Measurements from ENCODE around the gene MYH8. TPM values are rescaled to one million over a fixed set of nuclear protein-coding genes. Genes with fewer than 3 reads are reported as not detected.

MYH8 gene
- polyA plus RNA-seq, 1 donor from 2014 or later = 3.7 TPM

DNA sequence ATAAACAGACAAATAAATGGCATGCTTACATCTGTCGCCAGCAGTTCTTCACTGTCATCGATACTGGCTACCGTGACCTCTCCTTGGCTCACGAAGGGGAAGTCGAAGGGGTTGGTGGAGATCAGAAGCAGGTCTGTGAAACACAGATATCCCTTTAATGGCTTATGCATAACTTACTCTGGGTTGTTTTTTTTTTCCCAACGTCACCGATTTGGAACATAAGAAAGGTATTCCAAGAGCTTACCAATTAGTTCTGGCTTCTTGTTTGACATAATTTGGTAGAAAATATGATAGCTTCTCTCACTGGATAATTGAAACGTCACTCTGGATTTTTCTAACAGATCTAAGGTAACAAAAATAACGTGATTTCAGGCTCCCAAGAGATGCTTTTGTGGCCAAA lies 67.1 kb downstream of the MYH8 start:
- H3K4me3 ChIP-seq (ENCODE audit: low read length) = no peak overlapping the region
- no peak overlapping the region for H3K27ac ChIP-seq (ENCODE audit: low read length)
- H3K9me2 ChIP-seq (ENCODE audit: insufficient read depth, low read length) = no peaks in the 10 kb centered on the region
- H3K79me2 ChIP-seq (replicated peaks; ENCODE audit: insufficient read depth, low read length) = no peaks in the 10 kb centered on the region
- H3K4me2 ChIP-seq (ENCODE audit: low read length) = no peak overlapping the region
- no peak overlapping the region for H2AFZ ChIP-seq (ENCODE audit: low read depth, low read length)
- H3K9me3 ChIP-seq (ENCODE audit: low read length) = no peaks in the 10 kb centered on the region
- H3K27me3 ChIP-seq (ENCODE audit: insufficient read depth, low read depth, low read length) = no peaks in the 10 kb centered on the region
- no peak overlapping the region for H3K9ac ChIP-seq (ENCODE audit: low read length)
- no peaks in the 10 kb centered on the region for H3K36me3 ChIP-seq (ENCODE audit: insufficient read depth, low read length)
- TF ChIP-seq EZH2 (IDR thresholded peaks at IDR 0.05; ENCODE audit: borderline replicate concordance, insufficient read depth, low read length, poor library complexity, severe bottlenecking) (no peak), RAD21 (conservative IDR thresholded peaks at IDR 0.05) (no peak), MXI1 (conservative IDR thresholded peaks at IDR 0.05; ENCODE audit: poor library complexity, severe bottlenecking) (no peak), POLR2AphosphoS5 (IDR thresholded peaks at IDR 0.05) (no peak), TAF1 (IDR thresholded peaks at IDR 0.05; ENCODE audit: low read depth) (no peak), EP300 (conservative IDR thresholded peaks at IDR 0.05; ENCODE audit: poor library complexity, severe bottlenecking) (no peak), SMC3 (conservative IDR thresholded peaks at IDR 0.05; ENCODE audit: poor library complexity) (no peak)
- TF ChIP-seq, protein P1, sequence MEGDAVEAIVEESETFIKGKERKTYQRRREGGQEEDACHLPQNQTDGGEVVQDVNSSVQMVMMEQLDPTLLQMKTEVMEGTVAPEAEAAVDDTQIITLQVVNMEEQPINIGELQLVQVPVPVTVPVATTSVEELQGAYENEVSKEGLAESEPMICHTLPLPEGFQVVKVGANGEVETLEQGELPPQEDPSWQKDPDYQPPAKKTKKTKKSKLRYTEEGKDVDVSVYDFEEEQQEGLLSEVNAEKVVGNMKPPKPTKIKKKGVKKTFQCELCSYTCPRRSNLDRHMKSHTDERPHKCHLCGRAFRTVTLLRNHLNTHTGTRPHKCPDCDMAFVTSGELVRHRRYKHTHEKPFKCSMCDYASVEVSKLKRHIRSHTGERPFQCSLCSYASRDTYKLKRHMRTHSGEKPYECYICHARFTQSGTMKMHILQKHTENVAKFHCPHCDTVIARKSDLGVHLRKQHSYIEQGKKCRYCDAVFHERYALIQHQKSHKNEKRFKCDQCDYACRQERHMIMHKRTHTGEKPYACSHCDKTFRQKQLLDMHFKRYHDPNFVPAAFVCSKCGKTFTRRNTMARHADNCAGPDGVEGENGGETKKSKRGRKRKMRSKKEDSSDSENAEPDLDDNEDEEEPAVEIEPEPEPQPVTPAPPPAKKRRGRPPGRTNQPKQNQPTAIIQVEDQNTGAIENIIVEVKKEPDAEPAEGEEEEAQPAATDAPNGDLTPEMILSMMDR (IDR thresholded peaks at IDR 0.05; ENCODE audit: poor library complexity, severe bottlenecking) = no peak
- TF ChIP-seq, protein P2, sequence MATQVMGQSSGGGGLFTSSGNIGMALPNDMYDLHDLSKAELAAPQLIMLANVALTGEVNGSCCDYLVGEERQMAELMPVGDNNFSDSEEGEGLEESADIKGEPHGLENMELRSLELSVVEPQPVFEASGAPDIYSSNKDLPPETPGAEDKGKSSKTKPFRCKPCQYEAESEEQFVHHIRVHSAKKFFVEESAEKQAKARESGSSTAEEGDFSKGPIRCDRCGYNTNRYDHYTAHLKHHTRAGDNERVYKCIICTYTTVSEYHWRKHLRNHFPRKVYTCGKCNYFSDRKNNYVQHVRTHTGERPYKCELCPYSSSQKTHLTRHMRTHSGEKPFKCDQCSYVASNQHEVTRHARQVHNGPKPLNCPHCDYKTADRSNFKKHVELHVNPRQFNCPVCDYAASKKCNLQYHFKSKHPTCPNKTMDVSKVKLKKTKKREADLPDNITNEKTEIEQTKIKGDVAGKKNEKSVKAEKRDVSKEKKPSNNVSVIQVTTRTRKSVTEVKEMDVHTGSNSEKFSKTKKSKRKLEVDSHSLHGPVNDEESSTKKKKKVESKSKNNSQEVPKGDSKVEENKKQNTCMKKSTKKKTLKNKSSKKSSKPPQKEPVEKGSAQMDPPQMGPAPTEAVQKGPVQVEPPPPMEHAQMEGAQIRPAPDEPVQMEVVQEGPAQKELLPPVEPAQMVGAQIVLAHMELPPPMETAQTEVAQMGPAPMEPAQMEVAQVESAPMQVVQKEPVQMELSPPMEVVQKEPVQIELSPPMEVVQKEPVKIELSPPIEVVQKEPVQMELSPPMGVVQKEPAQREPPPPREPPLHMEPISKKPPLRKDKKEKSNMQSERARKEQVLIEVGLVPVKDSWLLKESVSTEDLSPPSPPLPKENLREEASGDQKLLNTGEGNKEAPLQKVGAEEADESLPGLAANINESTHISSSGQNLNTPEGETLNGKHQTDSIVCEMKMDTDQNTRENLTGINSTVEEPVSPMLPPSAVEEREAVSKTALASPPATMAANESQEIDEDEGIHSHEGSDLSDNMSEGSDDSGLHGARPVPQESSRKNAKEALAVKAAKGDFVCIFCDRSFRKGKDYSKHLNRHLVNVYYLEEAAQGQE (IDR thresholded peaks at IDR 0.05; ENCODE audit: borderline replicate concordance) = no peak
- H4K20me1 ChIP-seq (ENCODE audit: insufficient read depth) = no peaks in the 10 kb centered on the region
- H3F3A ChIP-seq (ENCODE audit: insufficient read depth, low read length, poor library complexity, severe bottlenecking) = no peaks in the 10 kb centered on the region

DNA sequence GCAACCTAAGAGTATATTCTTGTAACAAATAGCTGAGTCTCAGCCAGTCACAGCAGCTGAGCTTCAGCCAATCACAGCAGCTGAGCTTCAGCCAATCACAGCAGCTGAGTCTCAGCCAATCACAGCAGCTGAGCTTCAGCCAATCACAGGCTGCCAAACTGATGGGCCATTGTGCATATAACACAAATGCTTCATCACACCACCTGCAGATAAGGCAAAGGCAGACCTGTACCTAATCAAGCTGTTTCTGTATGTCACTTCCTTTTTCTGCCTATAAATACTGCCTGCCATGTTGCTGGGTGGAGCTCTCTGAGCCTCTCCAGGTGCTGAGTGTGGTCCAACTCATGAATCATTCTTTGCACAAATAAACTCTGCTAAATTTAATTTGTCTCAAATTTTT lies 68.9 kb downstream of the MYH8 start:
- no peaks in the 10 kb centered on the region for H3K9me2 ChIP-seq (ENCODE audit: insufficient read depth, low read length)
- H3K36me3 ChIP-seq (ENCODE audit: insufficient read depth, low read length) = no peaks in the 10 kb centered on the region
- TF ChIP-seq EZH2 (IDR thresholded peaks at IDR 0.05; ENCODE audit: borderline replicate concordance, insufficient read depth, low read length, poor library complexity, severe bottlenecking) (no peak), EP300 (conservative IDR thresholded peaks at IDR 0.05; ENCODE audit: poor library complexity, severe bottlenecking) (no peak), POLR2AphosphoS5 (IDR thresholded peaks at IDR 0.05) (no peak), SMC3 (conservative IDR thresholded peaks at IDR 0.05; ENCODE audit: poor library complexity) (no peak), MXI1 (conservative IDR thresholded peaks at IDR 0.05; ENCODE audit: poor library complexity, severe bottlenecking) (no peak)
- TF ChIP-seq, protein P1 (IDR thresholded peaks at IDR 0.05; ENCODE audit: poor library complexity, severe bottlenecking) = no peak
- TF ChIP-seq, protein P2 (IDR thresholded peaks at IDR 0.05; ENCODE audit: borderline replicate concordance) = no peak

More for the DNA sequence above, 68.9 kb downstream of the MYH8 start:
- Histone ChIP-seq H3K9me3 (ENCODE audit: low read length) (no peaks in the 10 kb centered on the region), H3F3A (ENCODE audit: insufficient read depth, low read length, poor library complexity, severe bottlenecking) (no peaks in the 10 kb centered on the region), H3K27me3 (ENCODE audit: insufficient read depth, low read depth, low read length) (no peaks in the 10 kb centered on the region), H3K4me3 (ENCODE audit: low read length) (no peak overlapping the region), H3K79me2 (replicated peaks; ENCODE audit: insufficient read depth, low read length) (no peaks in the 10 kb centered on the region), H3K27ac (ENCODE audit: low read length) (no peak overlapping the region), H4K20me1 (ENCODE audit: insufficient read depth) (no peaks in the 10 kb centered on the region), H3K9ac (ENCODE audit: low read length) (no peak overlapping the region), H3K4me2 (ENCODE audit: low read length) (no peak overlapping the region), H2AFZ (ENCODE audit: low read depth, low read length) (no peak overlapping the region)

All from neural cell (in vitro differentiated cells).